ENCODE measurements around the gene MTFP1.

The MTFP1 gene

DNA sequence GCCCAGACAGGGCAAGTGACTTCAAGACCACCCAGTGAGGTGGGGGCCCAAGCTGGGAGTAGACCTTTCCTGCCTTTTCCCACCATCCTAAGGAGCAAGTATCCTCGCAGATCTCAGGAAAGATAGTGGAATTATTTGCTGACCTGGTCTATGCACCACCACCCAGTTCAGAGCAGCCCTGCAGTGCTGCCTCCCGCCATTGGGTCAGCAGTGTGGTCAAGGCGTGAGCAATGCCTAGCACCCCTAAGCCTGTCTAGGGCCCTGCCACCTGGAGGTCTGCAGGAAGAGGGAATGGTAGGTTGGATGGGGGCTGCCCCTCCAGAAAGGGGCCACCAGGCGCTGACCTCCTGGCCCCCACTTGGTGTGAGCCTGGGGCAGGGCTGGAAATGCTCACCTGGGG lies 6.5 kb downstream of the MTFP1 start:
- H3K9me2 ChIP-seq (ENCODE audit: low read depth, low read length), result no peaks in the 10 kb centered on the region
- H3K27me3 ChIP-seq (ENCODE audit: insufficient read depth, low read length), result no peaks in the 10 kb centered on the region
- no peaks in the 10 kb centered on the region for H3K79me2 ChIP-seq (ENCODE audit: insufficient read depth, low read length)
- peaks cover 19% of the 10 kb centered on the region for H3K36me3 ChIP-seq (ENCODE audit: insufficient read depth, low read length)
- H3K4me2 ChIP-seq (ENCODE audit: low read length), result no peak overlapping the region
- no peak overlapping the region for H3K27ac ChIP-seq (ENCODE audit: low read depth, low read length, poor library complexity, severe bottlenecking)
- H3K9ac ChIP-seq (ENCODE audit: low read length), result no peak overlapping the region
- no peaks in the 10 kb centered on the region for H3F3A ChIP-seq (ENCODE audit: insufficient read depth, low read length)
- H3K9me3 ChIP-seq (ENCODE audit: low read length), result 0 out of 2 replicates have a peak, but pooled peaks cover 2% of the 10 kb centered on the region
- no peaks in the 10 kb centered on the region for H4K20me1 ChIP-seq (ENCODE audit: insufficient read depth, low read length)
- H2AFZ ChIP-seq (ENCODE audit: low read length), result no peak overlapping the region
- no peak overlapping the region for H3K4me3 ChIP-seq (ENCODE audit: low read depth, low read length, poor library complexity, severe bottlenecking)
- no peak for TF ChIP-seq EZH2 (IDR thresholded peaks at IDR 0.05; ENCODE audit: borderline replicate concordance, low read length)
- TF ChIP-seq, protein P1, sequence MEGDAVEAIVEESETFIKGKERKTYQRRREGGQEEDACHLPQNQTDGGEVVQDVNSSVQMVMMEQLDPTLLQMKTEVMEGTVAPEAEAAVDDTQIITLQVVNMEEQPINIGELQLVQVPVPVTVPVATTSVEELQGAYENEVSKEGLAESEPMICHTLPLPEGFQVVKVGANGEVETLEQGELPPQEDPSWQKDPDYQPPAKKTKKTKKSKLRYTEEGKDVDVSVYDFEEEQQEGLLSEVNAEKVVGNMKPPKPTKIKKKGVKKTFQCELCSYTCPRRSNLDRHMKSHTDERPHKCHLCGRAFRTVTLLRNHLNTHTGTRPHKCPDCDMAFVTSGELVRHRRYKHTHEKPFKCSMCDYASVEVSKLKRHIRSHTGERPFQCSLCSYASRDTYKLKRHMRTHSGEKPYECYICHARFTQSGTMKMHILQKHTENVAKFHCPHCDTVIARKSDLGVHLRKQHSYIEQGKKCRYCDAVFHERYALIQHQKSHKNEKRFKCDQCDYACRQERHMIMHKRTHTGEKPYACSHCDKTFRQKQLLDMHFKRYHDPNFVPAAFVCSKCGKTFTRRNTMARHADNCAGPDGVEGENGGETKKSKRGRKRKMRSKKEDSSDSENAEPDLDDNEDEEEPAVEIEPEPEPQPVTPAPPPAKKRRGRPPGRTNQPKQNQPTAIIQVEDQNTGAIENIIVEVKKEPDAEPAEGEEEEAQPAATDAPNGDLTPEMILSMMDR (IDR thresholded peaks at IDR 0.05; ENCODE audit: low read length), result no peak
- peaks cover 15% of the 10 kb centered on the region for H3K4me1 ChIP-seq (ENCODE audit: insufficient read depth, low read length, severe bottlenecking)

DNA sequence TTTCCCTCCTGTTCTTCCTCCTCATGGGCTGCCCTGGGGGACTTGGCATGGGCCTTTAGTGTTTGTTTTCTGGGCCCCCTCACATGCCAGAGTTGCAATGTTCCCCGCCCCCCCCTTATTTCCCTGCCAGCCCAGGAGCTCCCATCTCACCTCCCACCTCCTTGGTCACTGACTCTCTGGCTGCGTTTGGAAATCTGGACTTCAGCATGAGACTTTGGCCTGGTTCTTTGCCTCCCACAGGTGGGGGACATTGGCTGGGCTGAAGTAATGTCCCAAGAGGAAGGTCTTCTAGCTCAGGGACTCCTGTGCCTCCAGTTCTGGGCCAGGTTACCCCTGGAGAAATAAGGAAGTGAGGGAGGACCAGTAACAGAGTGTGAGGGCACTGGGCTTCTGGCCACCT lies 7.0 kb downstream of the MTFP1 start:
- Histone ChIP-seq H3K79me2 (ENCODE audit: insufficient read depth, low read length) (no peaks in the 10 kb centered on the region), H2AFZ (ENCODE audit: low read length) (no peak overlapping the region), H3K4me3 (ENCODE audit: low read depth, low read length, poor library complexity, severe bottlenecking) (no peak overlapping the region), H3K4me2 (ENCODE audit: low read length) (no peak overlapping the region), H3K27me3 (ENCODE audit: insufficient read depth, low read length) (no peaks in the 10 kb centered on the region), H3K9ac (ENCODE audit: low read length) (no peak overlapping the region), H3F3A (ENCODE audit: insufficient read depth, low read length) (no peaks in the 10 kb centered on the region), H3K36me3 (ENCODE audit: insufficient read depth, low read length) (peaks cover 14% of the 10 kb centered on the region), H4K20me1 (ENCODE audit: insufficient read depth, low read length) (no peaks in the 10 kb centered on the region), H3K4me1 (ENCODE audit: insufficient read depth, low read length, severe bottlenecking) (peaks cover 15% of the 10 kb centered on the region), H3K9me3 (ENCODE audit: low read length) (0 out of 2 replicates have a peak, but pooled peaks cover 2% of the 10 kb centered on the region), H3K27ac (ENCODE audit: low read depth, low read length, poor library complexity, severe bottlenecking) (no peak overlapping the region), H3K9me2 (ENCODE audit: low read depth, low read length) (no peaks in the 10 kb centered on the region)
- TF ChIP-seq, protein P1 (IDR thresholded peaks at IDR 0.05; ENCODE audit: low read length), result no peak
- no peak for TF ChIP-seq EZH2 (IDR thresholded peaks at IDR 0.05; ENCODE audit: borderline replicate concordance, low read length)

DNA sequence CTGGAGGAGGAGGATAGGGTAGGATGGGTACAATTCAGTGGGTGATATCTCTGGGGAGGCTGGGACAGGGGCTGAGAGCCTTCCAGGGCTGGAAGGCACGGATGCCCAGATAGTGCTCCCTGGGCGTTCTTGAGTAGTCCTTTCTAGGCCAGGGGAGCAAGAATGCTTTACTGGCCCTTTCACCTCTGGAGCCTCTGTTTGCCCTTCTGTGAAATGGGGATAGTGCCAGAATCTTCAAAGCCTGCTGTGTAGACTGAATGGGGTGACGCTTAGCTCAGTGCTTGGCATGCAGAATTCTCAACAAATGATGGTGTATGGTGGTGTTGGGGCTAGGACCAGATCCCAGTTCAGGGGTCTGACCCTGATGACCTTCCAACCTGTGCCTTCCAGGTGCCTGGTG lies 7.7 kb downstream of the MTFP1 start:
- Histone ChIP-seq H3K4me2 (ENCODE audit: low read length) (no peak overlapping the region), H3K79me2 (ENCODE audit: insufficient read depth, low read length) (no peaks in the 10 kb centered on the region), H3K9ac (ENCODE audit: low read length) (no peak overlapping the region), H4K20me1 (ENCODE audit: insufficient read depth, low read length) (no peaks in the 10 kb centered on the region), H3K27me3 (ENCODE audit: insufficient read depth, low read length) (no peaks in the 10 kb centered on the region), H3K36me3 (ENCODE audit: insufficient read depth, low read length) (peaks cover 8% of the 10 kb centered on the region), H3K4me3 (ENCODE audit: low read depth, low read length, poor library complexity, severe bottlenecking) (no peak overlapping the region), H3K27ac (ENCODE audit: low read depth, low read length, poor library complexity, severe bottlenecking) (no peak overlapping the region), H3K4me1 (ENCODE audit: insufficient read depth, low read length, severe bottlenecking) (peaks cover 15% of the 10 kb centered on the region), H2AFZ (ENCODE audit: low read length) (no peak overlapping the region), H3F3A (ENCODE audit: insufficient read depth, low read length) (no peaks in the 10 kb centered on the region), H3K9me3 (ENCODE audit: low read length) (0 out of 2 replicates have a peak, but pooled peaks cover 2% of the 10 kb centered on the region), H3K9me2 (ENCODE audit: low read depth, low read length) (no peaks in the 10 kb centered on the region)
- TF ChIP-seq, protein P1 (IDR thresholded peaks at IDR 0.05; ENCODE audit: low read length), result no peak
- no peak for TF ChIP-seq EZH2 (IDR thresholded peaks at IDR 0.05; ENCODE audit: borderline replicate concordance, low read length)

All from OCI-LY1 (cell line).